NK-92 (cell line): Measurements from ENCODE around the gene OSBPL6.

Experiments used
- DNase-seq: peaks from one replicate; lab custom pipeline; 2025; ENCODE audit not compliant: unreplicated experiment; lab: John Stamatoyannopoulos, UW

OSBPL6 gene

GRCh38 chr2:178237488-178238153, 43.3 kb downstream of the OSBPL6 start:
- DNase-seq = no peak

GRCh38 chr2:178238154-178238521, 43.8 kb downstream of the OSBPL6 start:
- no peak for DNase-seq

GRCh38 chr2:178238750-178239149, 44.4 kb downstream of the OSBPL6 start:
- no peak for DNase-seq

- no peak for DNase-seq
Measured at GRCh38 chr2:178241844-178242551, 47.7 kb downstream of the OSBPL6 start.

- DNase-seq = no peak
Measured at GRCh38 chr2:178242552-178242883, 48.2 kb downstream of the OSBPL6 start.

GRCh38 chr2:178243961-178244360, 49.6 kb downstream of the OSBPL6 start:
- DNase-seq = no peak

GRCh38 chr2:178244777-178245176, 50.5 kb downstream of the OSBPL6 start:
- DNase-seq = no peak

GRCh38 chr2:178246696-178247095, 52.4 kb downstream of the OSBPL6 start:
- no peak for DNase-seq

GRCh38 chr2:178247250-178247649, 52.9 kb downstream of the OSBPL6 start:
- DNase-seq = no peak

- DNase-seq = no peak
Measured at GRCh38 chr2:178250429-178250828, 56.1 kb downstream of the OSBPL6 start.

GRCh38 chr2:178251151-178251955, 57.0 kb downstream of the OSBPL6 start:
- DNase-seq = no peak

- DNase-seq = no peak
Measured at GRCh38 chr2:178256382-178257042, 62.2 kb downstream of the OSBPL6 start.

GRCh38 chr2:178257127-178257526, 62.8 kb downstream of the OSBPL6 start:
- no peak for DNase-seq

- DNase-seq = no peak
Measured at GRCh38 chr2:178258916-178259315, 64.6 kb downstream of the OSBPL6 start.

GRCh38 chr2:178263159-178263860, 69.0 kb downstream of the OSBPL6 start:
- no peak for DNase-seq

- no peak for DNase-seq
Measured at GRCh38 chr2:178264211-178264610, 69.9 kb downstream of the OSBPL6 start.

GRCh38 chr2:178265851-178266250, 71.5 kb downstream of the OSBPL6 start:
- no peak for DNase-seq

GRCh38 chr2:178266445-178266844, 72.1 kb downstream of the OSBPL6 start:
- no peak for DNase-seq

- no peak for DNase-seq
Measured at GRCh38 chr2:178267660-178268059, 73.3 kb downstream of the OSBPL6 start.

GRCh38 chr2:178268435-178268834, 74.1 kb downstream of the OSBPL6 start:
- no peak for DNase-seq
